SK-N-SH (cell line): ENCODE data around the gene UBE2E1.

Source experiments
- ELF1 ChIP-seq: IDR thresholded peaks from 2 replicates; pipeline ENCODE4 v1.4.0; 2012
- EP300 ChIP-seq, 2 experiments: IDR thresholded peaks; 2 replicates each; pipeline versions ENCODE4 v1.4.0 to v1.6.1; 2012; ENCODE audit warnings: borderline replicate concordance in 1 of 2, low read depth in 1 of 2, low read length in 1 of 2
- FOSL2 ChIP-seq: IDR thresholded peaks from 2 replicates; pipeline ENCODE4 v1.4.0; 2012; ENCODE audit warnings: low read depth, mild to moderate bottlenecking, moderate library complexity, borderline replicate concordance
- TEAD4 ChIP-seq: IDR thresholded peaks from 2 replicates; pipeline ENCODE4 v1.4.0; 2012; ENCODE audit warnings: mild to moderate bottlenecking, borderline replicate concordance; ENCODE audit not compliant: insufficient read depth
- TF ChIP-seq, protein P1 (sequence below): fragments of 200-600 bp; sonication (generic); IDR thresholded peaks from 2 replicates; pipeline ENCODE4 v1.6.1; 2017; ENCODE audit warnings: antibody characterized with exemption, mild to moderate bottlenecking, moderate library complexity

DNA sequence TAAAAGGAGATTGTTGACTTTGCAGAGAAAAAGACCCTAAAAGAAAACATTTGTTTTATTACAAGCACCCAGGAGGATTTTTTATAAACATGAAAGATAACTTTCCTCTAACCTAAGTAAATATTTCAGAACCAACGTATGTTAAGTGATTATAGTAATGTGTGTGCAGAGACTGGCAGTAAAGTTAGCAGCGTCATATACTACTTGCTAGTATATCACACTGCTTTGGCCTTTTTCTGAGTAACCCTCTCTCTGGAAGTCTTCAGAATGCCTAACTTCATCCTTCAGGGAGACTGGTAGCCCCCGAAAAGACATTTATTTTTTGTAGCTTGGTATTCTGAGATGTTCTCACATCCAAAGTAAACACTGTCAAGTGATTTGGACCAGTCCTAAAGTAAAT lies 17.9 kb downstream of the UBE2E1 start:
- no peak for TF ChIP-seq TEAD4
- TF ChIP-seq EP300 (IDR thresholded peaks at IDR 0.05; ENCODE audit: borderline replicate concordance in 1 of 2, low read depth in 1 of 2, low read length in 1 of 2), result no peak
- no peak for TF ChIP-seq ELF1
- TF ChIP-seq, protein P1, sequence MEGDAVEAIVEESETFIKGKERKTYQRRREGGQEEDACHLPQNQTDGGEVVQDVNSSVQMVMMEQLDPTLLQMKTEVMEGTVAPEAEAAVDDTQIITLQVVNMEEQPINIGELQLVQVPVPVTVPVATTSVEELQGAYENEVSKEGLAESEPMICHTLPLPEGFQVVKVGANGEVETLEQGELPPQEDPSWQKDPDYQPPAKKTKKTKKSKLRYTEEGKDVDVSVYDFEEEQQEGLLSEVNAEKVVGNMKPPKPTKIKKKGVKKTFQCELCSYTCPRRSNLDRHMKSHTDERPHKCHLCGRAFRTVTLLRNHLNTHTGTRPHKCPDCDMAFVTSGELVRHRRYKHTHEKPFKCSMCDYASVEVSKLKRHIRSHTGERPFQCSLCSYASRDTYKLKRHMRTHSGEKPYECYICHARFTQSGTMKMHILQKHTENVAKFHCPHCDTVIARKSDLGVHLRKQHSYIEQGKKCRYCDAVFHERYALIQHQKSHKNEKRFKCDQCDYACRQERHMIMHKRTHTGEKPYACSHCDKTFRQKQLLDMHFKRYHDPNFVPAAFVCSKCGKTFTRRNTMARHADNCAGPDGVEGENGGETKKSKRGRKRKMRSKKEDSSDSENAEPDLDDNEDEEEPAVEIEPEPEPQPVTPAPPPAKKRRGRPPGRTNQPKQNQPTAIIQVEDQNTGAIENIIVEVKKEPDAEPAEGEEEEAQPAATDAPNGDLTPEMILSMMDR, result no peak
- TF ChIP-seq FOSL2, result no peak
